Neural cell (in vitro differentiated cells): ENCODE results near the gene FRY. TPM values are rescaled to one million over a fixed set of nuclear protein-coding genes. Genes with fewer than 3 reads are reported as not detected.

ENCODE experiments used
- H2AFZ ChIP-seq: fragments of 200-600, 300-800 bp; sonication (generic), shearing (Covaris generic); 2 replicates; pipeline ENCODE4 v1.6.0; 2014; ENCODE audit warnings: low read depth, mild to moderate bottlenecking, antibody characterized with exemption, low read length, moderate library complexity
- H3F3A ChIP-seq: fragments of 200-600 bp; shearing (Covaris generic); 2 replicates; pipeline ENCODE4 v1.6.1; 2016; ENCODE audit warnings: mild to moderate bottlenecking, moderate library complexity, mixed read lengths, antibody characterized with exemption, low read length; ENCODE audit not compliant: insufficient read depth, poor library complexity, severe bottlenecking
- H3K27ac ChIP-seq: fragments of 200-600, 300-800 bp; sonication (generic), shearing (Covaris generic); 2 replicates; pipeline ENCODE4 v1.5.1; 2014; ENCODE audit warnings: mild to moderate bottlenecking, low read length, moderate library complexity
- H3K27me3 ChIP-seq: fragments of 300-800, 200-600 bp; sonication (generic), shearing (Covaris generic); 2 replicates; pipeline ENCODE4 v1.6.0; 2014; ENCODE audit warnings: mild to moderate bottlenecking, low read depth, low read length, moderate library complexity; ENCODE audit not compliant: insufficient read depth
- H3K36me3 ChIP-seq: fragments of 300-800, 200-600 bp; sonication (generic), shearing (Covaris generic); 2 replicates; pipeline ENCODE4 v1.5.1; 2014; ENCODE audit warnings: mild to moderate bottlenecking, antibody characterized with exemption, low read length, moderate library complexity; ENCODE audit not compliant: insufficient read depth
- H3K4me2 ChIP-seq: fragments of 300-800, 200-600 bp; sonication (generic), shearing (Covaris generic); 2 replicates; pipeline ENCODE4 v1.6.0; 2014; ENCODE audit warnings: mild to moderate bottlenecking, low read length
- H3K4me3 ChIP-seq: fragments of 300-800, 200-600 bp; sonication (generic), shearing (Covaris generic); 2 replicates; pipeline ENCODE4 v1.5.1; 2014; ENCODE audit warnings: mild to moderate bottlenecking, low read length, moderate library complexity
- H3K79me2 ChIP-seq: fragments of 200-600 bp; shearing (Covaris generic); replicated peaks from 2 replicates; pipeline ENCODE4 v1.6.0; 2014; ENCODE audit warnings: mild to moderate bottlenecking, low read length, moderate library complexity; ENCODE audit not compliant: insufficient read depth
- H3K9ac ChIP-seq: fragments of 300-800, 200-600 bp; sonication (generic), shearing (Covaris generic); 2 replicates; pipeline ENCODE4 v1.6.1; 2016; ENCODE audit warnings: mild to moderate bottlenecking, low read length, mixed read lengths
- H3K9me2 ChIP-seq: fragments of 200-600 bp; shearing (Covaris generic); 2 replicates; pipeline ENCODE4 v1.6.1; 2016; ENCODE audit warnings: mild to moderate bottlenecking, low read length, mixed read lengths; ENCODE audit not compliant: insufficient read depth
- H3K9me3 ChIP-seq: fragments of 200-600, 300-800 bp; sonication (generic), shearing (Covaris generic); 2 replicates; pipeline ENCODE4 v1.6.1; 2016; ENCODE audit warnings: mild to moderate bottlenecking, mixed run types, low read length, moderate library complexity, mixed read lengths
- H4K20me1 ChIP-seq: fragments of 200-600 bp; shearing (Covaris generic); 2 replicates; pipeline ENCODE4 v1.6.1; 2016; ENCODE audit warnings: mild to moderate bottlenecking, mixed run types; ENCODE audit not compliant: insufficient read depth
- CTCF ChIP-seq: fragments of 450-650 bp; IDR thresholded peaks from 2 replicates; pipeline ENCODE4 v1.5.1; 2014; ENCODE audit warnings: antibody characterized with exemption, mild to moderate bottlenecking, moderate library complexity; ENCODE audit not compliant: poor library complexity, severe bottlenecking
- EP300 ChIP-seq: fragments of 450-650 bp; conservative IDR thresholded peaks from 2 replicates; pipeline ENCODE4 v1.6.1; 2014; ENCODE audit warnings: antibody characterized with exemption, mild to moderate bottlenecking, moderate library complexity; ENCODE audit not compliant: poor library complexity, severe bottlenecking
- EZH2 ChIP-seq: fragments of 200-600, 300-800 bp; shearing (Covaris generic), sonication (generic); IDR thresholded peaks from 2 replicates; pipeline ENCODE4 v1.6.1; 2014; ENCODE audit warnings: antibody characterized with exemption, low read length, borderline replicate concordance, mild to moderate bottlenecking; ENCODE audit not compliant: insufficient read depth, poor library complexity, severe bottlenecking
- MXI1 ChIP-seq: fragments of 450-650 bp; conservative IDR thresholded peaks from 2 replicates; pipeline ENCODE4 v1.6.1; 2014; ENCODE audit warnings: antibody characterized with exemption, mild to moderate bottlenecking; ENCODE audit not compliant: poor library complexity, severe bottlenecking
- POLR2AphosphoS5 ChIP-seq: IDR thresholded peaks from 2 replicates; pipeline ENCODE4 v1.6.1; 2012
- RAD21 ChIP-seq: fragments of 450-650 bp; conservative IDR thresholded peaks from 2 replicates; pipeline ENCODE4 v1.6.1; 2014; ENCODE audit warnings: antibody characterized with exemption, mild to moderate bottlenecking, moderate library complexity
- REST ChIP-seq: IDR thresholded peaks from 2 replicates; pipeline ENCODE4 v1.6.1; 2012; ENCODE audit warnings: borderline replicate concordance
- SMC3 ChIP-seq: fragments of 450-650 bp; conservative IDR thresholded peaks from 2 replicates; pipeline ENCODE4 v1.6.1; 2014; ENCODE audit warnings: antibody characterized with exemption, mild to moderate bottlenecking, moderate library complexity; ENCODE audit not compliant: poor library complexity
- TAF1 ChIP-seq: IDR thresholded peaks from 2 replicates; pipeline ENCODE4 v1.6.1; 2012; ENCODE audit warnings: low read depth
- polyA plus RNA-seq: library from polyadenylated mRNA; depleted of rRNA; stranded (reverse); fragments of >200 nt; gene quantifications from 2 replicates; pipeline ENCODE4 v1.2.3, GENCODE V29; 2014

Gene FRY
- polyA plus RNA-seq, 1 donor from 2014 or later, result 49.3 TPM

- no peaks in the 10 kb centered on the region for H3K9me3 ChIP-seq
- no peaks in the 10 kb centered on the region for H3F3A ChIP-seq
- no peaks in the 10 kb centered on the region for H4K20me1 ChIP-seq
- H2AFZ ChIP-seq, result no peak overlapping the region
- peak overlapping the region; percentile 7 for H3K27ac ChIP-seq
- TF ChIP-seq SMC3 (no peak), MXI1 (no peak), EP300 (no peak), EZH2 (no peak), REST (no peak), POLR2AphosphoS5 (no peak), RAD21 (no peak), CTCF (no peak), TAF1 (no peak)
- no peak overlapping the region for H3K4me2 ChIP-seq
- H3K9ac ChIP-seq, result no peak overlapping the region
- H3K36me3 ChIP-seq, result peaks cover 5% of the 10 kb centered on the region
- H3K4me3 ChIP-seq, result no peak overlapping the region
- H3K27me3 ChIP-seq, result no peaks in the 10 kb centered on the region
- peaks cover 45% of the 10 kb centered on the region for H3K79me2 ChIP-seq
- no peaks in the 10 kb centered on the region for H3K9me2 ChIP-seq
These were observed 6.8 kb downstream of the FRY start for GRCh38 chr13:32038343-32038742.

- Histone ChIP-seq H4K20me1 (no peaks in the 10 kb centered on the region), H3K9me3 (no peaks in the 10 kb centered on the region), H3F3A (no peaks in the 10 kb centered on the region), H3K9ac (no peak overlapping the region), H3K27me3 (no peaks in the 10 kb centered on the region), H3K36me3 (peaks cover 5% of the 10 kb centered on the region), H3K4me3 (no peak overlapping the region), H3K27ac (peak overlapping the region; percentile 7), H3K4me2 (no peak overlapping the region), H2AFZ (no peak overlapping the region), H3K79me2 (peaks cover 38% of the 10 kb centered on the region), H3K9me2 (no peaks in the 10 kb centered on the region)
- TF ChIP-seq MXI1 (no peak), CTCF (no peak), TAF1 (no peak), EP300 (no peak), EZH2 (no peak), SMC3 (no peak), POLR2AphosphoS5 (no peak), REST (no peak), RAD21 (no peak)
These were observed 7.5 kb downstream of the FRY start for GRCh38 chr13:32039056-32039455.
